GM12878 (cell line): Measurements from ENCODE around the gene LRRC3. TPM values are rescaled to one million over a fixed set of nuclear protein-coding genes. Genes with fewer than 3 reads are reported as not detected.

Experiments
- ATAC-seq: fragments of 200-7000 bp; cut with Tn5 transposase; 3 replicates; pipeline ENCODE4 v1.9.1; 2020; ENCODE audit warnings: mild to moderate bottlenecking, moderate library complexity
- BruUV-seq: library from RNA; stranded (reverse); fragments of 400-500 nt; replicated peaks from 2 replicates; lab custom pipeline; 2021; lab: Mats Ljungman, UMichigan
- CTCF ChIA-PET: fragments of 300-600 bp; sonication (Branson Sonifier 250); formaldehyde crosslinking; extraction: SDS; loops from one replicate; lab custom pipeline; 2021; ENCODE audit warnings: inconsistent platforms; lab: Yijun Ruan, JAX
- POLR2A ChIA-PET: fragments of 350-600 bp; formaldehyde crosslinking; extraction: SDS; loops from one replicate; lab custom pipeline; 2021; ENCODE audit warnings: inconsistent platforms; lab: Charles Lee
- RAD21 ChIA-PET: fragments of 300-600 bp; sonication (Branson Sonifier 250); formaldehyde crosslinking; loops from one replicate; lab custom pipeline; 2023; ENCODE audit warnings: antibody characterized with exemption; ENCODE audit not compliant: unreplicated experiment; lab: Charles Lee
- SMC1A ChIA-PET: fragments of 300-600 bp; sonication (Branson Sonifier 250); formaldehyde crosslinking; loops from one replicate; lab custom pipeline; 2023; ENCODE audit not compliant: unreplicated experiment, uncharacterized antibody; lab: Charles Lee
- DNase-seq: peaks from one replicate; pipeline ENCODE4 v3.0.0-alpha.2; 2011; ENCODE audit warnings: low read depth, low spot score
- FAIRE-seq: peaks from 3 replicates; lab custom pipeline; 2011; peaks lifted over from hg19 to GRCh38; lab: Jason Lieb, UNC
- H2AFZ ChIP-seq: 2 replicates; pipeline ENCODE4 v1.6.0; 2011; ENCODE audit warnings: low read depth, low read length, control low read depth; ENCODE audit not compliant: control insufficient read depth
- H3K27ac ChIP-seq: 2 replicates; pipeline ENCODE4 v1.5.1; 2011; ENCODE audit warnings: control low read depth; ENCODE audit not compliant: control insufficient read depth, insufficient read depth
- H3K27me3 ChIP-seq, 2 experiments: replicated peaks in 1 of 2; 2 replicates each; pipeline versions ENCODE4 v1.6.0 to v1.6.1; 2011; ENCODE audit warnings: low read length in 1 of 2; ENCODE audit not compliant: control insufficient read depth in 2 of 2, insufficient read depth in 2 of 2
- H3K36me3 ChIP-seq, 2 experiments: 2 replicates each; pipeline ENCODE4 v1.5.1; 2011; ENCODE audit warnings: low read length in 1 of 2; ENCODE audit not compliant: control insufficient read depth in 2 of 2, insufficient read depth in 2 of 2
- H3K4me1 ChIP-seq: 2 replicates; pipeline ENCODE4 v1.6.1; 2011; ENCODE audit warnings: mild to moderate bottlenecking, low read length, moderate library complexity, mixed read lengths; ENCODE audit not compliant: control insufficient read depth, insufficient read depth
- H3K4me2 ChIP-seq: 2 replicates; pipeline ENCODE4 v1.6.0; 2011; ENCODE audit warnings: control low read depth; ENCODE audit not compliant: control insufficient read depth, insufficient read depth
- H3K4me3 ChIP-seq: fragments of 200-600 bp; sonication (generic); 2 replicates; pipeline ENCODE4 v1.5.1; 2016
- H3K79me2 ChIP-seq: 2 replicates; pipeline ENCODE4 v1.6.0; 2011; ENCODE audit warnings: low read length; ENCODE audit not compliant: control insufficient read depth, insufficient read depth
- H3K9ac ChIP-seq: 2 replicates; pipeline ENCODE4 v1.8.0; 2011; ENCODE audit warnings: low read length, control low read depth, mixed read lengths; ENCODE audit not compliant: control insufficient read depth, insufficient read depth
- H3K9me3 ChIP-seq: replicated peaks from 3 replicates; pipeline ENCODE4 v1.5.1; 2011; ENCODE audit warnings: mild to moderate bottlenecking, low read length; ENCODE audit not compliant: control insufficient read depth, insufficient read depth
- H4K20me1 ChIP-seq: 2 replicates; pipeline ENCODE4 v1.6.0; 2011; ENCODE audit not compliant: control insufficient read depth, insufficient read depth
- ATF7 ChIP-seq: fragments of 450-650 bp; IDR thresholded peaks from 2 replicates; pipeline ENCODE4 v1.6.1; 2016; ENCODE audit warnings: low read depth, mild to moderate bottlenecking
- BCL3 ChIP-seq: IDR thresholded peaks from 2 replicates; pipeline ENCODE4 v1.6.1; 2011; ENCODE audit warnings: borderline replicate concordance, low read depth, mild to moderate bottlenecking, moderate library complexity, low read length; ENCODE audit not compliant: insufficient read depth, poor library complexity, severe bottlenecking
- CBFB ChIP-seq: IDR thresholded peaks from 2 replicates; pipeline ENCODE4 v1.6.1; 2016; ENCODE audit warnings: antibody characterized with exemption, low read depth
- CEBPB ChIP-seq, 2 experiments: fragments of 150-350 bp in 1 of 2; IDR thresholded peaks; 2 replicates each; pipeline ENCODE4 v1.6.1; 2012 to 2014; ENCODE audit warnings: low read depth in 2 of 2, low read length in 2 of 2, borderline replicate concordance in 1 of 2, inconsistent platforms in 1 of 2
- CHD4 ChIP-seq: fragments of 200-600 bp; sonication (generic); IDR thresholded peaks from 2 replicates; pipeline ENCODE4 v1.6.1; 2016; ENCODE audit warnings: mild to moderate bottlenecking
- DPF2 ChIP-seq: fragments of 450-650 bp; IDR thresholded peaks from 2 replicates; pipeline ENCODE4 v1.6.1; 2017; ENCODE audit warnings: mild to moderate bottlenecking
- JUND ChIP-seq: IDR thresholded peaks from 2 replicates; pipeline ENCODE4 v1.6.1; 2012; ENCODE audit warnings: low read depth, mild to moderate bottlenecking, low read length, improper control_type of control experiment, moderate library complexity
- POLR2A ChIP-seq: IDR thresholded peaks from 2 replicates; pipeline ENCODE4 v1.6.1; 2011; ENCODE audit warnings: low read depth, mild to moderate bottlenecking, low read length
- POLR2AphosphoS2 ChIP-seq: IDR thresholded peaks from 2 replicates; pipeline ENCODE4 v1.6.1; 2011; ENCODE audit warnings: low read depth, mild to moderate bottlenecking, low read length, improper control_type of control experiment, moderate library complexity
- SIX5 ChIP-seq: IDR thresholded peaks from 2 replicates; pipeline ENCODE4 v1.6.1; 2011; ENCODE audit warnings: mild to moderate bottlenecking, low read depth, low read length, moderate library complexity; ENCODE audit not compliant: severe bottlenecking
- TAF1 ChIP-seq: IDR thresholded peaks from 2 replicates; pipeline ENCODE4 v1.6.1; 2011; ENCODE audit warnings: mild to moderate bottlenecking, low read depth, low read length, borderline replicate concordance
- ZBED1 ChIP-seq: IDR thresholded peaks from 2 replicates; pipeline ENCODE4 v1.6.1; 2016; ENCODE audit warnings: borderline replicate concordance
- WGBS: methylation state at CpG from one replicate; pipeline ENCODE4 v1.1.6; 2016; ENCODE audit warnings: low lambda C conversion rate; ENCODE audit not compliant: insufficient replicate concordance, insufficient coverage; ENCODE audit errors: missing lambda C conversion rate; 5-methylcytosine and 5-hydroxymethylcytosine counted together
- in situ Hi-C: fragments of 300-500 bp; cut with MboI; formaldehyde crosslinking; loops from 9 replicates; pipeline ENCODE4 v1.14.3; 2018; ENCODE audit warnings: mixed read lengths
- intact Hi-C: fragments of 100-400 bp; cut with micrococcal nuclease; formaldehyde crosslinking; loops from one replicate; pipeline ENCODE4 v1.14.2; 2022; ENCODE audit not compliant: unreplicated experiment
- polyA plus RNA-seq, 11 experiments: library from polyadenylated mRNA; depleted of rRNA in 4 of 11; unstranded in 6 of 11; stranded (reverse) in 5 of 11; fragments of >200 nt; fragmentation: Nextera tagmentation in 4 of 11; fragmentation: Illumina TruSeq in 1 of 11; extraction: Ambion mirVana in 4 of 11; extraction: Trizol in 1 of 11; gene quantifications; 1 replicate in 1 of 11; 2 replicates in 10 of 11; pipeline versions ENCODE4 v1.2.1 to v1.2.3, GENCODE V29; 2011 to 2016; ENCODE audit warnings: inconsistent platforms in 2 of 11, missing spikeins in 2 of 11, low read depth in 1 of 11
- total RNA-seq, 4 experiments: library from RNA; depleted of rRNA in 3 of 4; stranded (reverse); fragments of >200 nt in 3 of 4; fragmentation: Illumina TruSeq in 1 of 4; extraction: Trizol in 1 of 4; gene quantifications; 2 replicates each; pipeline versions ENCODE4 v1.2.1 to v1.2.3, GENCODE V29; 2013 to 2021
- TF ChIP-seq, protein P1 (sequence below): IDR thresholded peaks from 2 replicates; pipeline ENCODE4 v1.6.1; 2012; ENCODE audit warnings: low read depth, low read length, improper control_type of control experiment
- TF ChIP-seq, protein P2 (sequence below): fragments of 450-650 bp; formaldehyde crosslinking; IDR thresholded peaks from 2 replicates; pipeline ENCODE4 v1.4.0; 2022; ENCODE audit warnings: mild to moderate bottlenecking, moderate library complexity
- TF ChIP-seq, protein P3 (sequence below): fragments of 450-650 bp; IDR thresholded peaks from 2 replicates; pipeline ENCODE4 v1.6.1; 2016; ENCODE audit warnings: mild to moderate bottlenecking

The LRRC3 gene
- total and polyA plus RNA-seq, 10 of the 15 experiments (the other 5 are each of a cell fraction or from before 2014, with no cell fraction given) = 0.02 to 0.31 (median 0.09) TPM; not detected in 1

- no TSS peak for BruUV-seq
- Histone ChIP-seq H3K79me2 (no peaks in the 10 kb centered on the region), H3K27me3 (no peaks in the 10 kb centered on the region; a peak in 1 of 4 replicates), H4K20me1 (no peaks in the 10 kb centered on the region), H3K9me3 (no peaks in the 10 kb centered on the region), H3K9ac (no peak overlapping the region), H3K4me3 (no peak overlapping the region), H3K4me2 (no peak overlapping the region), H3K36me3 (no peaks in the 10 kb centered on the region)
- ATAC-seq = no peak
- ChIA-PET SMC1A (no interaction called here), POLR2A (no interaction called here), RAD21 (no interaction called here)
- in situ Hi-C loops = loop anchor here (5.0 kb wide), 1 partner anchor 284 kb away; no protein-coding TSS in a partner anchor
- TF ChIP-seq, protein P1, sequence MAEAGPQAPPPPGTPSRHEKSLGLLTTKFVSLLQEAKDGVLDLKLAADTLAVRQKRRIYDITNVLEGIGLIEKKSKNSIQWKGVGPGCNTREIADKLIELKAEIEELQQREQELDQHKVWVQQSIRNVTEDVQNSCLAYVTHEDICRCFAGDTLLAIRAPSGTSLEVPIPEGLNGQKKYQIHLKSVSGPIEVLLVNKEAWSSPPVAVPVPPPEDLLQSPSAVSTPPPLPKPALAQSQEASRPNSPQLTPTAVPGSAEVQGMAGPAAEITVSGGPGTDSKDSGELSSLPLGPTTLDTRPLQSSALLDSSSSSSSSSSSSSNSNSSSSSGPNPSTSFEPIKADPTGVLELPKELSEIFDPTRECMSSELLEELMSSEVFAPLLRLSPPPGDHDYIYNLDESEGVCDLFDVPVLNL = no peak
- TF ChIP-seq CBFB (no peak), POLR2AphosphoS2 (no peak), CHD4 (no peak), ATF7 (no peak), BCL3 (no peak), POLR2A (no peak), SIX5 (no peak), DPF2 (no peak), TAF1 (no peak), CEBPB (IDR thresholded peaks at IDR 0.05; ENCODE audit: borderline replicate concordance in 1 of 2, low read depth in 2 of 2, low read length in 2 of 2) (no peak), JUND (no peak), ZBED1 (no peak)
- TF ChIP-seq, protein P2, sequence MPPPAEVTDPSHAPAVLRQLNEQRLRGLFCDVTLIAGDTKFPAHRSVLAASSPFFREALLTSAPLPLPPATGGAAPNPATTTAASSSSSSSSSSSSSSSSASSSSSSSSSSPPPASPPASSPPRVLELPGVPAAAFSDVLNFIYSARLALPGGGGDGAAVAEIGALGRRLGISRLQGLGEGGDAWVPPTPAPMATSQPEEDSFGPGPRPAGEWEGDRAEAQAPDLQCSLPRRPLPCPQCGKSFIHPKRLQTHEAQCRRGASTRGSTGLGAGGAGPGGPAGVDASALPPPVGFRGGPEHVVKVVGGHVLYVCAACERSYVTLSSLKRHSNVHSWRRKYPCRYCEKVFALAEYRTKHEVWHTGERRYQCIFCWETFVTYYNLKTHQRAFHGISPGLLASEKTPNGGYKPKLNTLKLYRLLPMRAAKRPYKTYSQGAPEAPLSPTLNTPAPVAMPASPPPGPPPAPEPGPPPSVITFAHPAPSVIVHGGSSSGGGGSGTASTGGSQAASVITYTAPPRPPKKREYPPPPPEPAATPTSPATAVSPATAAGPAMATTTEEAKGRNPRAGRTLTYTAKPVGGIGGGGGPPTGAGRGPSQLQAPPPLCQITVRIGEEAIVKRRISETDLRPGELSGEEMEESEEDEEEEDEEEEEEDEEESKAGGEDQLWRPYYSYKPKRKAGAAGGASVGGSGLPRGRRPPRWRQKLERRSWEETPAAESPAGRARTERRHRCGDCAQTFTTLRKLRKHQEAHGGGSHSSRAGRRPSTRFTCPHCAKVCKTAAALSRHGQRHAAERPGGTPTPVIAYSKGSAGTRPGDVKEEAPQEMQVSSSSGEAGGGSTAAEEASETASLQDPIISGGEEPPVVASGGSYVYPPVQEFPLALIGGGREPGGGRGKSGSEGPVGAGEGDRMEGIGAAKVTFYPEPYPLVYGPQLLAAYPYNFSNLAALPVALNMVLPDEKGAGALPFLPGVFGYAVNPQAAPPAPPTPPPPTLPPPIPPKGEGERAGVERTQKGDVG (CRISPR knock-in tag) = no peak
- TF ChIP-seq, protein P3, sequence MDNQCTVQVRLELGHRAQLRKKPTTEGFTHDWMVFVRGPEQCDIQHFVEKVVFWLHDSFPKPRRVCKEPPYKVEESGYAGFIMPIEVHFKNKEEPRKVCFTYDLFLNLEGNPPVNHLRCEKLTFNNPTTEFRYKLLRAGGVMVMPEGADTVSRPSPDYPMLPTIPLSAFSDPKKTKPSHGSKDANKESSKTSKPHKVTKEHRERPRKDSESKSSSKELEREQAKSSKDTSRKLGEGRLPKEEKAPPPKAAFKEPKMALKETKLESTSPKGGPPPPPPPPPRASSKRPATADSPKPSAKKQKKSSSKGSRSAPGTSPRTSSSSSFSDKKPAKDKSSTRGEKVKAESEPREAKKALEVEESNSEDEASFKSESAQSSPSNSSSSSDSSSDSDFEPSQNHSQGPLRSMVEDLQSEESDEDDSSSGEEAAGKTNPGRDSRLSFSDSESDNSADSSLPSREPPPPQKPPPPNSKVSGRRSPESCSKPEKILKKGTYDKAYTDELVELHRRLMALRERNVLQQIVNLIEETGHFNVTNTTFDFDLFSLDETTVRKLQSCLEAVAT = no peak
- TF ChIP-seq, all 136 proteins: peak for 0
- no peak overlapping the region for H3K27ac ChIP-seq
- WGBS = 54% methylated on average over 24 of the region's 26 CpGs
- no peak overlapping the region for H2AFZ ChIP-seq
- DNase-seq (no peak), FAIRE-seq (no peak)
- CTCF ChIA-PET = interaction anchor here (1.7 kb wide), 1 partner anchor 286 kb away, joined by 4 read pairs; no protein-coding TSS in a partner anchor
- H3K4me1 ChIP-seq = no peaks in the 10 kb centered on the region
- intact Hi-C loops = no loop called here
These were observed 52.5 kb downstream of the LRRC3 start for GRCh38 chr21:44507673-44508425.
